Left ventricle myocardium inferior (tissue), 1 donor: ENCODE results near the gene CCDC92. TPM values are rescaled to one million over a fixed set of nuclear protein-coding genes. Genes with fewer than 3 reads are reported as not detected.

Source experiments
- DNase-seq: peaks from one replicate; pipeline ENCODE4 v3.0.0-alpha.2; 2020
- H3K27ac ChIP-seq: fragments of 200-600 bp; replicated peaks from 2 replicates; pipeline ENCODE4 v1.8.0; 2021
- H3K27me3 ChIP-seq: fragments of 200-600 bp; 2 replicates; pipeline ENCODE4 v1.8.0; 2021; ENCODE audit warnings: low read depth
- H3K36me3 ChIP-seq: fragments of 200-600 bp; 2 replicates; pipeline ENCODE4 v1.8.0; 2021
- H3K4me1 ChIP-seq: fragments of 200-600 bp; 2 replicates; pipeline ENCODE4 v1.8.0; 2021
- H3K4me3 ChIP-seq: fragments of 200-600 bp; 2 replicates; pipeline ENCODE4 v1.8.0; 2021; ENCODE audit warnings: mild to moderate bottlenecking, moderate library complexity
- H3K9me3 ChIP-seq: fragments of 200-600 bp; replicated peaks from 2 replicates; pipeline ENCODE4 v1.8.0; 2021
- intact Hi-C: fragments of 100-400 bp; cut with micrococcal nuclease; formaldehyde crosslinking; loops from one replicate; pipeline ENCODE4 v1.11.0; 2022
- total RNA-seq: library from RNA; stranded (reverse); fragmentation: NEBNext Ultra II Directional; extraction: Animal tissue kit (Norgen Biotek cat#: 25700); gene quantifications from one replicate; pipeline ENCODE4 v1.2.1, GENCODE V29; 2021
- TF ChIP-seq, protein P1 (sequence below): fragments of 200-600 bp; IDR thresholded peaks from 2 replicates; pipeline ENCODE4 v1.8.0; 2021; ENCODE audit warnings: antibody characterized with exemption, mild to moderate bottlenecking, borderline replicate concordance
- donor health status: DM: no; HTN: yes; CAD: no; lungs with severe emphysema.

CCDC92 gene
- total RNA-seq, 1 donor from 2014 or later, result 57.2 TPM

DNA sequence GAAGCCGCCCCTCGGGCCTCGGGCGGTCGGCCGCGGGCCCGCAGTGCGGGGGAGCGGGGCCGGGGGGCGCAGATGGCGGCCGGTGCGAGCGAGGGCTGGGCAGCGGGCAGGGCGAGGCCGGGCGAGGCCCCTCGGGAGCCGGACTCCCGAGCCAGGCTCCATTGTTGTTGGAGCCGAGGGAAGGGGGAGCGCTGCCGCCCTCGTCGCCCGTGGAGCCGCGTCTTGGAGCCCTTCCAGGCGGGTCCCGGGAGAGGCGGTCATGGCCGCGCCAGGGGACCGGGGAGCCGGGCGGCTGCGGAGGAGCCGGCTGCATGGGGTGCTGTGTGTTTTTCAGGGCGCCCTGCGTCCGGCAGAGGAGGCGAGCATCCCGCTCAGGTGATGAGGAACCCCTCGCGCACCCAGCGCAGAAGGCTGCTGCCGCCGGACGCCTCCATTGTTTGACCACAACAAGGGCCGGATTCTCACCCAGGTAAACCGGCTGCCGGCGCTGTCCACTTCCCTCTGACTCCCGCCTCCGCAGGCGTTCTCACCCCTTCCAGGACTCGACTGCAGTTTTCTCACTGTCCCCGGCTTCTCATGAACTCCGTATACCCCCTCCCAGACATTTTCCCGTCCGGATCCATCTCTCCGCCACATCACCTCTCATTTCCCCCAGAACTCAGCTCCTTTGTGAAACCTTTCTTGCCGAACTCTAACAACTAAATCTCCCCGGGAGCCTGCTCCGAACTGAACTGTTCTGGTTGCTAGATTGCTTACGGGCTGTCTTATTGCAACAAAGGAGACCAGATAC is 1.1 kb upstream of the CCDC92 start:
- Histone ChIP-seq H3K9me3 (no peaks in the 10 kb centered on the region), H3K4me3 (peak overlapping the region; percentile 94), H3K36me3 (peaks cover 6% of the 10 kb centered on the region), H3K27me3 (no peaks in the 10 kb centered on the region), H3K4me1 (peaks cover 59% of the 10 kb centered on the region), H3K27ac (peak overlapping the region; percentile 96)
- peak; percentile 51 for DNase-seq
- TF ChIP-seq, protein P1, sequence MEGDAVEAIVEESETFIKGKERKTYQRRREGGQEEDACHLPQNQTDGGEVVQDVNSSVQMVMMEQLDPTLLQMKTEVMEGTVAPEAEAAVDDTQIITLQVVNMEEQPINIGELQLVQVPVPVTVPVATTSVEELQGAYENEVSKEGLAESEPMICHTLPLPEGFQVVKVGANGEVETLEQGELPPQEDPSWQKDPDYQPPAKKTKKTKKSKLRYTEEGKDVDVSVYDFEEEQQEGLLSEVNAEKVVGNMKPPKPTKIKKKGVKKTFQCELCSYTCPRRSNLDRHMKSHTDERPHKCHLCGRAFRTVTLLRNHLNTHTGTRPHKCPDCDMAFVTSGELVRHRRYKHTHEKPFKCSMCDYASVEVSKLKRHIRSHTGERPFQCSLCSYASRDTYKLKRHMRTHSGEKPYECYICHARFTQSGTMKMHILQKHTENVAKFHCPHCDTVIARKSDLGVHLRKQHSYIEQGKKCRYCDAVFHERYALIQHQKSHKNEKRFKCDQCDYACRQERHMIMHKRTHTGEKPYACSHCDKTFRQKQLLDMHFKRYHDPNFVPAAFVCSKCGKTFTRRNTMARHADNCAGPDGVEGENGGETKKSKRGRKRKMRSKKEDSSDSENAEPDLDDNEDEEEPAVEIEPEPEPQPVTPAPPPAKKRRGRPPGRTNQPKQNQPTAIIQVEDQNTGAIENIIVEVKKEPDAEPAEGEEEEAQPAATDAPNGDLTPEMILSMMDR, result no peak
- intact Hi-C loops, result no loop called here

DNA sequence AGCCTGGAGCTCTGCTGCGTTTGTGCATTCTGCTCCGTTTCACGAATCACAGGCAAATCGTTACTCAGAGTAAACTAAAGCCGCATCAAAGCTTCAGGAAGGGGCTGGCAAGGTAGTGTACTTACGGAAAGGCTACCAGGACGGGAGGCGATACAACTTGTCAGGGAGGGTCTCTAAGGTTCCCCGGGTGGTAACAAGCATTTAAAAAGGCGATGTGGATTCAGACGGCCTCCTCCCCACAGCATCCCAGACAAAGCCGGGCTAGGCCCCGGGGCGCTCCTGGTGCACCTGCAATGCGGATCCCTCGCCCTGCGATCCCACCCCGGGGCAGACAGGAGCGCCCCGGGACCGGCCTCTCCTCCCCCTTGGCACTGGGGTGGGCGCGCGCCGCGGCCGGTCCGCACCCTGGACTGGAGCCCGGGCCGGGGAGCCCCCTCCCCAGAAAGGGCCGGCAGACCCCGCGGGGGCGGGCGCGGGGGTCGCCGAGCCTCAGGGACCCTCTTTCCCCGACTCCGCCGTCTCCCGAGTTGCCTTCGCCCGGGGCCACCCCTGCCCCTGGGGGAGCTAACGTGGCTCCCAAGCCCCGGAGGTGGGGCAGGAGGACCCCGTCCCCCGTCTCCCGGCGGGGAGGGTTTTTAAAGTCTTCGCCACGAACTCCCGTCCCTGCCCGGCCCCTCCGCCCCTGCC is 718 bp downstream of the CCDC92 start:
- TF ChIP-seq, protein P1, result no peak
- Histone ChIP-seq H3K27me3 (no peaks in the 10 kb centered on the region), H3K36me3 (peaks cover 4% of the 10 kb centered on the region), H3K4me3 (peak overlapping the region; percentile 94), H3K27ac (peak overlapping the region; percentile 96), H3K9me3 (no peaks in the 10 kb centered on the region), H3K4me1 (peaks cover 66% of the 10 kb centered on the region)
- peak; percentile 21 for DNase-seq
- intact Hi-C loops, result no loop called here

DNA sequence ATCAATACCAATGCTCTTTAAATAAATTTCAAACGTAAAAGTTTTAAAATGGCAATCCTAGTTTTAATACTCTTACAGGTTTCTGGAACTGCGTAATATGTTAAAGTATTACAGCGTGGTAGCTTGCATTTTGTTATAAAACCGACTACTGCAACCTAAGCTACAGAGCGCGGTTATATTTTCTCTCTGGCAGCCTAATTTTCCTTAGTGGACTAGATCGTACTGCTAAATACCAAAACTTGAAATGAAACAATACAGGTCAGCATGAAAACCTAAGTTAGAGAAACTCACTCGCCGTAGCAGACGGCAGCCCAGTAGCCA is 1.2 kb downstream of the CCDC92 start:
- intact Hi-C loops, result no loop called here
- Histone ChIP-seq H3K4me3 (peak overlapping the region; percentile 94), H3K27me3 (no peaks in the 10 kb centered on the region), H3K9me3 (no peaks in the 10 kb centered on the region), H3K27ac (peak overlapping the region; percentile 96), H3K4me1 (peaks cover 66% of the 10 kb centered on the region), H3K36me3 (peaks cover 4% of the 10 kb centered on the region)
- TF ChIP-seq, protein P1, result no peak
- no peak for DNase-seq

DNA sequence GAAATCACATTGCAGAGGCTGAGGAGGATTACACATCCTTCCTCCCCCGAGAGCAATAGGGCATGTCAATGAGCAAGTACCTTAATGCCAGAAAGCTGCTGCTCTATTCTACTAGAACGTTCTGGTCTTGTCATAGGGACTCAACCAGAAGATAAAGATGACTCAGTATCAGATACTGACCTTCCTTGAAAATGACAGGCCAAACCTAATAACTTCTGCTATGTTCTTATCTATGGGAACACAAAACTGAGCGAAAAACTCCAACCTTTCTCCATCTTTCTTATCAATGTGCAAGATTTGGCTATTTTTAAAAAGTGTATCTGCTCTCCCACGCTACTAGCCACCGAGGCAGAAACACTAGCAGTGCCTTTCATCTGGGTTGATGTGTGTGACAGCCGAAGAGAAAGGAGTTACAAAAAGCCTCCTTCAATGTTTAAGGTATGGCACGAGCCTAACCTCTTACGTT is 5.5 kb downstream of the CCDC92 start:
- no peak for DNase-seq
- Histone ChIP-seq H3K36me3 (no peaks in the 10 kb centered on the region), H3K9me3 (no peaks in the 10 kb centered on the region), H3K27ac (peak overlapping the region; percentile 45), H3K4me1 (peaks cover 38% of the 10 kb centered on the region), H3K4me3 (no peak overlapping the region), H3K27me3 (no peaks in the 10 kb centered on the region)
- intact Hi-C loops, result no loop called here
- TF ChIP-seq, protein P1, result no peak

DNA sequence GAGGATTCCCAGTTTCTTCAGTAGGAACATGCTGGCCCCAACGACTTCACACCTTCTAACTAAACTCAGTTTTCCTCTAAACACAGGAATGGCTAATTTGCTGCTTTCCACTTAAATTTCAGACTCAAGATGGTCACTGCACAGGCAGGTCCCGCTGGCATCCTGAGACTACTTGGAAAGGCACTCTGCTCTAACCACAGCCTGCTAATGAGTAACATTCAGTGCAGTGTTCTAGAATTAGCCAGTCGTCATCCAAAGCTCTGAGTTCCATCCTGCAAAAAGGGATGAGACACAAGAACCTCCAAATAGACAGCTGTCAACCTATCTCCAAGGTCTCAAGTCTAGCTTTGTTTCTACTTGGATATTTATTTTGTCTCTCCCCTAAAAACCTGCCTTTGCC is 6.0 kb downstream of the CCDC92 start:
- no peak overlapping the region for H3K4me3 ChIP-seq
- no peaks in the 10 kb centered on the region for H3K9me3 ChIP-seq
- H3K36me3 ChIP-seq, result no peaks in the 10 kb centered on the region
- TF ChIP-seq, protein P1, result no peak
- intact Hi-C loops, result no loop called here
- H3K4me1 ChIP-seq, result peaks cover 33% of the 10 kb centered on the region
- no peak for DNase-seq
- peak overlapping the region; percentile 45 for H3K27ac ChIP-seq
- H3K27me3 ChIP-seq, result no peaks in the 10 kb centered on the region
